Stimulated activated CD8-positive, alpha-beta memory T cell treated with anti-CD3 and anti-CD28 coated beads, Interleukin-4, amount 100 ng/mL, for 4 hours (primary cell): ENCODE data around the gene NECTIN3.

Source experiments
- DNase-seq, 2 donors: peaks; one replicate each; pipeline ENCODE4 v3.0.0-alpha.2; 2020; ENCODE audit warnings: low read depth in 2 of 2, low spot score in 1 of 2

Gene NECTIN3

DNA sequence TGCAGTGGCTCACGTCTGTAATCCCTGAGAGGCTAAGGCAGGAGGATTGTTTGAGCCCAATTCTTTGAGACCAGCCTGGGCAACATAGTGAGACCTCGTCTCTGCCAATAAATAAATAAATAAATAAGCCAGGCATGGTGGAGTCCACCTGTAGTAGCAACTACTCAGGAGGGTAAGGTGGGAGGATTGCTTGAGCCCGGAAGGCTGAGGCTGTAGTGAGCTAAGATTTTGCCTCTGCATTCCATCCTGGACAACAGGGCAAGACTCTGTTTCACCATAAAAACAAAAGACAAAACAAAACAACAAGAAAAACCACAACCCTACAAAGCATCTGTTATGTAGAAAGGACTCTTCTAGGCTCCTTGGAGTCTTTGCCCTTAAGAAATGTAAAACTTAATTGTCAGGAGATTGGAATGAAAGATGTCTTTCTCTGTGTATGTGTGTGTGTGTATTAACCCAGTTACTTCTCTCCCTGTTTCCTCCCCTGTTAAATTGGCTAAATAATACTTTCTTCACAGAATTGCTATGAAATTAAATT is 9.5 kb downstream of the NECTIN3 start:
- no peak for DNase-seq

DNA sequence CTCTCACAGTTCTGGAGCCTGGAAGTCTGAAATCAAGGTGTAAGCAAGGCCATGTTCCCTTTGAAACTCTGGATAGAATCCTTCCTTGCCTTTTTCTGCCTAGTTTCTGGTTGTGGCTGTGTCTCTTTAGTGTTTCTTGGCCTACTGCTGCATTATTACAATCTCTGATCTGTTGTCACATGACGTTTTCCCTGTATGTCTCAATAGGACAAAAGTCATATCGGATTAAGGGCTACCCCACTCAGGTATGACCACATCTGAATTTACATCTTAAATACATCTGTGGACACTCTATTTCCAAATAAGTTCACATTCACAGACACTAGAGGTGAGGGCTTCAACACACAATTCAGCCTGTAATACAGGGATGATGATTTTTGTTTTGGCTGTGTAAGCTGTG is 13.3 kb downstream of the NECTIN3 start:
- DNase-seq = no peak

DNA sequence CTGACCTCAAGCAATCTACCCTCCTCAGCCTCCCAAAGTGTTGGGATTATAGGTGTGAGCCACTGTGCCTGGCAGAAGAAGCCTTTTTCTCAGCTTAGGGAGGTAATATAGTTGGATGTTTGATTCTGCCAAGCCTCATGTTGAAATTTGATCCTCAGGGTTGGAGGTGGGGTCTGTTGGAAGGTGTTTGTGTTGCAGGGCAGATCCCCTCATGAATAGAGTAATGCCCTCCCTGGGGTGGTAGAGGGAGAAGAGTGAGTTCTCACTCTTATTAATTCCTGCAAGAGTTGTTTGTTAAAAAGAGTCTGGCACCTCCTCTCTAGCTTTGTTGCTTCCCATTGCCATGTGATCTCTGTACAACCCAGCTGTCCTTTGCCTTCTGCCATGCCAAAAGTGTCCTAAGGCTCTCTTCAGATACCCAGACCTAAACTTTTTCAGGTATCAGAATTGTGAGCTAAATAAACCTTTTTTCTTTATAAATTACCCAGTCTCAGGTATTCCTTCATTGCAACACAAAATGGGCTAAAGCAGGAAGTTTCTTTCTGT is 16.4 kb downstream of the NECTIN3 start:
- DNase-seq = no peak

DNA sequence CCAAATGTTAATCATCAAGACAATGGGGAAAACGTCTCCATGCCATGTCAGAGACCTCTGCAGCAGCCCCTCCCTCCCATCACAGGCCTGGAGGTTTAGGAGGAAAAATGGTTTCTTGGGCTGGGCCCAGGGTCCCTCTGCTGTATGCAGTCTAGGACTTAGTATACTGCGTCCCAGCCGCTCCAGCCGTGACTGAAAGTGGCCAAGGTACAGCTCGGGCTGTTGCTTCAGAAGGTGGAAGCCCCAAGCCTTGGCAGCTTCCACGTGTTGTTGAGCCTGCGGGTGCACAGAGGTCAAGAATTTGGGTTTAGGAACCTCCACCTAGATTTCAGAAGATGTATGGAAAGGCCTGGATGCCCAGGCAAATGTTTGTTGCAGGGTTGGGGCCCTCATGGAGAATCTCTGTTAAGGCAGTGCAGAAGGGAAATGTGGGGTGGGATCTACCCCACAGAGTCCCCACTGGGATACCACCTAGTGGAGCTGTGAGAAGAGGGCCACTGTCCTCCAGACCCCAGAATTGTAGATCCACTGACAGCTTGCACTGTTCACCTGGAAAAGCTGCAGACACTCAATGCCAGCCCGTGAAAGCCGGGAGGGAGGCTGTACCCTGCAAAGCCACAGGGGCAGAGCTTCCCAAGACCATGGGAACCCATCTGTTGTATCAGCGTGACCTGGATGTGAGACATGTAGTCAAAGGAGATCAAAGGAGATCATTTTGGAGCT is 25.0 kb downstream of the NECTIN3 start:
- no peak for DNase-seq

DNA sequence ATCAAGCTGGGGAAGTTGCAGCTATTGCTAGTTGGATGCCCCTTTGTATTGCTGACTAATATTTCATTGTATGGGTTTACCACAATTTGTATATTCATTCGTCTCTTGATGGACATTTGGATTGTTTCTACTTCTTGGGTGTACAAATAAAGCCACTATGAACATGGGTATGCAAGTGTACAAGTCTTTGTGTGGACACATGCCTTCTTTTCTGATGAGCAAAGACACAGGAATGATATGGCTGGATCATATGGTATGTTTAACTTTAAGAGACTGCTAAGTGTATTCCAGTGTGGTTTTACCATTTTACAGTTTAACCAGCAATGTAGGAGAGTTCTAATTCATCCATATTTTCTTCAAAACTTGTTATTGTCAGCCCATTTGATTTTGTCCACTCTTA is 32.2 kb downstream of the NECTIN3 start:
- DNase-seq = no peak

DNA sequence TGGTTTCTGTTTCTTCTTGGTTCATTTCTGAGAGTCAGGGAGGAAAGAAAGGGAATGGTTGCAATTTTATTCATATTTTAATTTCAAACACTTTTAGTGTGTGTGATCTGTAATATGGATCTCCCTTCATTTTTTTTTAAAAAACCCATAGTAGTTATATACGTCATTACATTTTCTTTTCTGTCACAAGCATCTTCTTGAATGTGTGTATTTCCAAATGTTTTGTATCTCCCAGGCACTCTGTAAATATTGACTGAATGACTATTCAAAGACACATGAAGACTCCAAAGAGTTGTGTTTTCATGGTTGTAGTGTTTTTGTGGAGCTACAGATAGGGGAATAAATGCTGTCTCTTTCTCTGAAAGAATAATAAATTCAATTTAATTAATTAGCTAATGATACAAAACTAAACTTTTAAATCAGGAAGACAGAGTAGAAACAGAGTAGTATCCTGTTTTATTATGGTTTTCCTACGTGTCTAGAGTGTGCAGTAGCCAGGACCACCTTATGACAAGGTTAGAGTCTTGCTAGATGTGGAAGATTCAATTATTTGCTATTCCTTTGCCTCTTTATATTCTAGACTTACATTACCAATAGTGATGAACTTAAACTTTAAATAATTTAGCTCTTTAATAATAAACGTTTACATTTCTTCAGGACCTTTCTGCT is 35.5 kb downstream of the NECTIN3 start:
- no peak for DNase-seq

DNA sequence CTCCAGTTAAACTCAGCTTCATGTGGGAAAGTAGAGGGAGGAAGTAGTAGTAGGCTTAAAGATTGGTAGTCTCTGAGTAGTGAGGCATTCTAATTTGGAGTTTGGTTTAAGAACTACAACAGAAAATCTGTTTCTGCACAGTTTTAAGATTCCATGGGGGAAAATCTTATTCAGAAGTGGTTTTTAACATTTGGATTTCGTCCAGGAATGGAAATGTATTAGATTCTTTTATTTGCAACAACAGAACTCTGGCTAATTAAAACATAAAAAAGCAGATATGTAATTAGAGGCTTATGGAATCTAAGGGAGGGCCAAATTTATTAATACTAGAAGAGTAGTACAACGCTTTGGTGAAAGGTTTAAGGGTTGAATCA is 36.0 kb downstream of the NECTIN3 start:
- DNase-seq = no peak

DNA sequence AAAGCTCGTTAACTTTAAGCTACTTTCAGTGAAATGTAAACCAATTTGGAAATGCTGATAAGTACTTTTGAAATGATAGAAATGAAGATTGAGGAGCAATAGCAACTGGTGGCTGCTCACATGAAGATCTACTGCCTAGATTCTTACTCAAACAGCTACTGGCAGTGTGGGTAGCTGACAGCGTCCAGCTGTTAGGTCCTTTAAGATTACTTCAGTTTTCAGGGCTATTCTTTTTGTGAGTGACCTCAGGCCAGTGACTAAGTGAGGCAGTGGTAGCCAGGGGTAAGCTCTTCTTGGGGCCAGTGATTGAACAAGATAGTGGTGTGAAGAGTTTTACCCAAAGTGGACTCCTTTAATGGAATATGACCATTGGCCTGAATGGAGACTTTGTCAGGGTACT is 41.3 kb downstream of the NECTIN3 start:
- DNase-seq = no peak

DNA sequence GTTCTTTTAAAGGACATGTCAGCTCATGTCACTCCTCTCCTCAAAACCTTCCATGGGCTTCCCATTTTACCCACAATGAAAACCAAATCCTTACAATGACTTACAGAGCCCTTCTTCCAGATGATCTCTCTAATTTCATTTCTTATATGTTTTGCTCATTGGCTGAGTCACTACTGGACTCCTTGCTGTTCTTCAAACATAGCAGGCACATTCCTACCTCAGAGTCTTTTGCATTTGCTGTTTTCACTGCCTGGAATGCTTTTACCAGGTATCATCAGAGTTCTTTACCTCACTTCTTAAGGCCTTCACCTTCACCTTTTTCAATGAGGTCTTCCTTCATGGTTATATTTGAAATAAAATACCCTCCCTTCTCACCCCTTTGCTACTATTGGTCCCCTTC is 57.3 kb downstream of the NECTIN3 start:
- no peak for DNase-seq

DNA sequence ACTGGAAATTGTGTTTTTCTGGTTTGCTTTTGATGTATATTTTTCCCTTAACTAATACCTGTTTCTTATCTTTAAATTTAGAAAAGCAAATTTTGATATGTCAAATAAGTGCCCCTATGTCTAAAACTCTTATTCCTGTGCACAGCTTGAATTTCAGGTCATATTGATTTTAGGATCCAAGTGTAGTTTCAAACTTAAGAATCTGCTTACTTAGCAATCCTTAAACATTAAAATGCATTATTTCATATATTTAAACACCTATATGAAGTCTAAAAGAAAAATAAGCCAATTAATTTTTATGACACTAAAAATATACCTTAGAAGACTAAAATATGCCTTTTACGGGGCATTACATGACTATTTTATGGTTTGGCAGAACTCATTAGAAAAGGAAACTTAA is 59.2 kb downstream of the NECTIN3 start:
- no peak for DNase-seq

DNA sequence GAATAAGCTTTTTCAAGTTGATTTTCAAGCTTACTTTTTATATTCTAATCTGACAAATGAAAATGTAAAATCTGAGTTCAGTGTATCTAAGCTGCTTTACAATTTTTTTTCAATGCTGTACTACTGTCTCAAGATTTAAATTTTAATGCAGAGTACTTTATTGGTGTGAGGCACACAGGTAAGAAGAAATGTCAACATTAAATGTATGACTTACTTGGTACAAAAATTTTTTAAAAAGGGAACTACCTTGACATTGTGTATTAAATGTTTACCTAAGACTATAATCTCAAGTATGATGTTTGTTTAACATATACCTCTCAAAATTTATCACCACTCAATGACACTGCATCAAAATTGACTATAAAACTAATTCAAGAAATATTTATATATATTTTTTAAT is 62.7 kb downstream of the NECTIN3 start:
- no peak for DNase-seq

DNA sequence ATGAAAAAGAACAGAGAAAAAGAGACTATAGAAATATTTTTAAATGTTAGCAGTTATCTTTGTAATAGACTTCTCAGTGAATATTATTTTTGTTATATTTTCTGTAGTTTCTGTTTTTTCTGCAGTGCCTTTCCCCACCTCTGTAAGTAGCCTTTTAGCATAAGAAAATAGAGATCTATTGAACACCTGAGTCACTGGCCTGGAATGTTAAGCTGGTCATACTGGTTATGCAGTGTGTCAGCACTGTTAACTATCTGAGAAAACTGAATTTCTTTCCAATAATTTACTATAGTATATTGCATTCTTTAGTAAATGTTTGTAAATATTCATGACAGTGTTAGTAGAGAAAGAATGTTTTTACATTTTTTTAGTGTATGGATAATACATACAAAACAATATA is 79.8 kb downstream of the NECTIN3 start:
- DNase-seq = no peak

DNA sequence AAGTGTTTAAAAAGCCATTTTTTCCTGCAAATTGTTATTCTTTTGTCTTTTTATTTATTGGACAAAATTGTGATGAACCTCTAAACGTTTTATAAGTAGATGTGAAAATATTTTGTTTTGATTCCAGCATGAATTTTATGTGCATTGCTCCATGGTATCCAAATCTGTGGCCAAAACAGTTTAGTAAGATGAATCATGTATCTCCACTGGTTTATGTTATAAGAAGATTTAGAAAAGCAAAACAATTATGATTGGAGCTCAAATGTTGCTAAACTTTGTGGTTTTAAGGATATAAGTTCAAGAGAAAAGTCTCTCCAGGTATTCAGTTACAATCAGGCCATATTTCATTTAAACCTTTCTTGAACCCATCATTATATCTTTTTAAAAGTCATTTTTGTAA is 80.9 kb downstream of the NECTIN3 start:
- DNase-seq = no peak

DNA sequence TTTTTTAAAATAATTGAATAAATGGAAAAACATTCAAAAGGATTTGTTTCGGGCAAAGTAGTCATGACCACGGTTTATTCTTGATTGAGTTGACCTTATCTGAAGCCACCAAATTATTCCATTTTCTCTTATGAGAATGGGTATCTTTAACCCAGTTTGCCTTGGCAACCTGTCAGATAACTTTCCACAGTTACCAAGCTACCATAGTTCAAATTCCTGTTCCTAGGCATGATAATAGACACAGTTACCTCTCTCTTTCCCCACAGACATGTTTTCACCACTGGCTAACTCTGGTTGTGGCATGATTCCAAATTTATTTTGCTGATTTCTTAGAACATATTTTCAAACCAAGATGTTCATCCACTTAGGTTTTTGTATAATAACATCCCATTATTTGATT is 84.9 kb downstream of the NECTIN3 start:
- no peak for DNase-seq

DNA sequence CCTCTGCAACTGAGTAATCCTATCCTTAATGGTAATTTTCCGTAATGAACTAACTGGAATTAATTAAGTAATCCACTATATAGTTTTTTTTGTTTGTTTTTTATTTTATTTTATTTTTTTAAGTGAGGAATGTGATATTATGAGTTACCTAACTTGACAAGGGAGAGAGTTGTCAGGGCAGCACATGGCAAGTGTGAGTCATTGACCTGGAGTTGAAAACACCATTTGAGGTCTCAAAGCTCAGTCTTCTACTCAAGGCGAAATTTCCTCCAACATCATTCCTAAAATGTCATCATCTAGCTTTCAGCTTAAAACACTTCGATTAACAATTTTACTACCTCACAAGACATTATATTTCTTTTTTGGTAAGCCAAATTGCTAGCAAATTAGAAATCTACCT is 87.8 kb downstream of the NECTIN3 start:
- no peak for DNase-seq

DNA sequence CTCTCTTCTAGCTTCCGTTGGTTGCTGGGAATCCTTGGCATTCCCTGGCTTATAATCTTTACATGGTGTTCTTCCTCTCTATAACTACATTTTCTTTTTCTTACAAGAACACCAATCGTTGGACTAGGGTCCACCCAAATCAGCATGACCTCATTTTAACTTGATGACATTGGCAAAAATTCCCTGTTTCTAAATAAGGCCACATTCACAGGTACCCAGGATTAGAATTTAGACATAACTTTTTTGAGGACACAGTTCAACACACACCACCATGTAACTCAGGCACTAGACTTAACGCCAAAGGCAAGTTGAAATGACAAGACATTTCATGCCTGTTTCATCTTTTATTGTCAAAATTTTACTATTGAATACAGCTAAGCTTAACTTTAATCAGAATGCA is 93.0 kb downstream of the NECTIN3 start:
- no peak for DNase-seq

DNA sequence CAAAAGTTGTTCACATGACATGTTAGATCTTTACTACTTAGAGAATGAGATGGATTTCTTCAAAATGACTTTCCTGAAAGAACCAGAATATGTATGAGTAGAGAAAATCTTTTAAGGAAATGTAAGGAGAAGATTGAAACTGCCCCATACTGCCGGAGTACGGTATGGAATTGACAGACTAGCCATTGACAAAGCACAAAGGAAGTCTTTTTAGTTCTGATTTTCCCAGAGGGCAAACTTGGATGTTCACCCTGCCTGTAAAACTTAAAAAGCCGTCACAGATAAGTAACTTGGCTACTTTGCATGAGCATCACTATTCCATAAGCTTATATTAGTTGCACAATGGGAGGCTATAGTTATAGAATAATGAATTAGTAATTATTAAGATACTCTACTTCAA is 93.8 kb downstream of the NECTIN3 start:
- DNase-seq = no peak

DNA sequence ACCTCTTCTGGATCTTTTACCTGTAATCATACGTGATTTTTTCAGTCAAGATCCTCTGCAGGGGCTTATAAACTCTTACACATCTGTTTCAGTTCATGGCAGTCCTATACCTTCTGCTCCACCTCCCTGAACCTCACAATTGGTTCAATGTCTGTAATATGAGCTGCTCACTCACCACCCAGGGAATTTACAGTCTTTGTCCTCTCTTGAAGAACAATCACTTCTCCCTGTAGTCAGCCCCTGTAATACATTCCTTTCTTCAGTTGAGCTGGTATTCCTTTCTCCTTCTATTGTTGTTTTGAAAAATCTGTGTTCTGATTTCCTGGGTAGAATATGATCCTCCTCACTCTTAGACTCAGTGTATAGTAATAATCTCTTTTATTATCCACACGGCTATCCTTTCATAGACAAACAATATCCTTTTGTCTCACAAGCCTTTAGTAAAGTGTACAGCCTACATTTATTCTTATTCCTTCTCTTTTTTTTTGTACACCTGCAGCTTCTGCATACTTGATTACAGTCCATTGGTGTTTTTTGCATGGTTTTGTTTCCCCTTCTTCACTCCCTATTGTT is 101.8 kb downstream of the NECTIN3 start:
- DNase-seq = no peak

DNA sequence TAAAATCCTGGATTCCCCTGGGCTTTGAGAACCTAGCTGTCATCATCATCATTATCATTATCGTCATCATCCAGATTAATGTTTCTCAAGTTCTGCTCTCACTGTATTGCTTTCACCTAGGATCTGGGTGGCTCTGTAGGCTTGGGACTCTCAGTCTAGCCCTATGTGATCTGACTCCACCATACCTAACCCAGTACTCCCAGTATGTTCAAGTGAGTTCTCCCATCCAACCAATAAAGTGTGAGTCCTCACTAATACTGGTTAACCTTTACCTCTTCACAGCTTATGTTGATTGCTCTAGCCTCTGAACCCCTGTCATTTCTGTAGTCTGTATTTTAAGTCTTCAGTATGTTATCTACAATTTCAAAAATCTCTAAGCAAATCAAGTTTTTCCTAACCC is 102.3 kb downstream of the NECTIN3 start:
- DNase-seq = no peak

DNA sequence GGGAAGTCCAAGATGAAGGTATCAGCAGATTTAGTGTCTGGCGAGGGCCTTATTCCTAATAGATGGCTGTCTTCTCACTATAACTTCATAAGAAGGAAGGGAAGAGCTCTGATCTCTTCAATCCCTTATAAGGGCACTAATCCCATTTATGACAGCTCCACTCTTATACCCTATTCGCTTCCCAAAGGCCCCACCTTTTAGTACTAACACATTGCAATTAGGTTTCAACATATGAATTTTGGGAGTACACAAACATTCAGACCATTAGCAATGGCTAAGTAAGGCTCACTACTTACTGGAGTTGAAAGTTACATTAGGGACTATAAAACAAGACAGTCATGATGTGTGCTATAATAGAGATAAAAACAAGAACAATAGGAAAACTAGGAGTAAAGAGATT is 118.9 kb downstream of the NECTIN3 start:
- no peak for DNase-seq

DNA sequence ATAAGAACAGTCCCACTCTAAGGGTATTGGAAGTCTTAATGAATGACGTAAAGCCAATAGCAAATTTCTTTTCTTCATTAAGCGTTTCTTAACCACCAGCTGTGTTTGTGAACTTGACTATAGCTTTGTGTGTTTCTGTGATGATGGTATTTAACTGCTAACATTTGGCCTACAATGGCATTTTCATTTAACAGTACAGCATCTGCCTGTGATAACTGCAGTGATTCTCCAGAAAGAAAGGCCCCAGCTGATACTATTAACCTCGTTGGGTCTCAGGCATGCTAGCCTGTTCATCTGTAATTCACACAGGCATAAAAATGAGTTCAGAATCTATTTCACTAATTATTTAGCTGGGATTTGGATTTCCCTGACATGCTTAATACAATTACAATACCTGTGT is 121.9 kb downstream of the NECTIN3 start:
- DNase-seq = no peak

DNA sequence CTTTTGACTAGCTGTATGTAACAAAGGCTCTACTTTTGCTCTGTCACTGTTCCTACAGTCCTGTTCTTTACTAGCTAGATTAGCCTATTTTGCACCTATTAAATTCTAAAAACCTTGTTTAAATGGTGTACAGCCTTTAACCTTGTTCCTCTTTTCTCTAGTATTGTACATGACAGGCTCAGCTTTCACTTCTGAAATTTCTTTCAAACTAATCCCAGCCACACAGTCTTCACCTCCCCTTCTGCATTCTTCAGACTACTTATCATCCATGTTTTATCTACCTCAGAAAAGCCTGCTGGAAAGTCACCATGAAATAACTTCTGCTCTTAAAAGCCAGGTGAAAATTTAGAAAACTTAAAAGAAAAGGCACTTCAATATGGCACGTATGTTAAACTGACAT is 122.4 kb downstream of the NECTIN3 start:
- no peak for DNase-seq
